HepG2 (cell line): ENCODE results near the gene RABEP2. TPM values are rescaled to one million over a fixed set of nuclear protein-coding genes. Genes with fewer than 3 reads are reported as not detected.

Source experiments
- ATF7-NPFF ChIP-seq: sonication (generic); formaldehyde crosslinking; IDR thresholded peaks from 2 replicates; pipeline ENCODE4 v1.8.1; 2023; ENCODE audit warnings: mild to moderate bottlenecking, low read depth, missing genetic modification reagents, moderate library complexity
- ELF4 ChIP-seq: sonication (generic); formaldehyde crosslinking; IDR thresholded peaks from 2 replicates; pipeline ENCODE4 v1.5.0; 2020; ENCODE audit warnings: missing genetic modification reagents, mild to moderate bottlenecking, moderate library complexity, borderline replicate concordance
- FOXC1 ChIP-seq: sonication (generic); formaldehyde crosslinking; IDR thresholded peaks from 2 replicates; pipeline ENCODE4 v1.8.0; 2022; ENCODE audit warnings: mild to moderate bottlenecking, missing genetic modification reagents, borderline replicate concordance
- GPN1 ChIP-seq: sonication (generic); formaldehyde crosslinking; IDR thresholded peaks from 2 replicates; pipeline ENCODE4 v1.5.1; 2020; ENCODE audit warnings: missing genetic modification reagents, borderline replicate concordance
- KAT7 ChIP-seq: IDR thresholded peaks from 2 replicates; pipeline ENCODE4 v1.6.1; 2018; ENCODE audit warnings: borderline replicate concordance, missing compliant biosample characterization
- NFE2 ChIP-seq: sonication (generic); formaldehyde crosslinking; IDR thresholded peaks from 2 replicates; pipeline ENCODE4 v1.4.0; 2020; ENCODE audit warnings: missing genetic modification reagents
- ONECUT2 ChIP-seq: sonication (generic); formaldehyde crosslinking; IDR thresholded peaks from 2 replicates; pipeline ENCODE4 v1.4.0; 2020; ENCODE audit warnings: missing genetic modification reagents
- TAF1 ChIP-seq: sonication (generic); formaldehyde crosslinking; IDR thresholded peaks from 2 replicates; pipeline ENCODE4 v1.4.0; 2020; ENCODE audit warnings: missing genetic modification reagents
- ZNF138 ChIP-seq: sonication (generic); formaldehyde crosslinking; IDR thresholded peaks from 2 replicates; pipeline ENCODE4 v1.5.0; 2020; ENCODE audit warnings: mild to moderate bottlenecking, low read depth, missing genetic modification reagents
- ZNF232 ChIP-seq: sonication (generic); formaldehyde crosslinking; IDR thresholded peaks from 2 replicates; pipeline ENCODE4 v1.4.0; 2020; ENCODE audit warnings: missing genetic modification reagents, borderline replicate concordance
- ZNF562 ChIP-seq: sonication (generic); formaldehyde crosslinking; IDR thresholded peaks from 2 replicates; pipeline ENCODE4 v1.8.0; 2022; ENCODE audit warnings: missing genetic modification reagents, borderline replicate concordance
- ZNF672 ChIP-seq: sonication (generic); formaldehyde crosslinking; IDR thresholded peaks from 2 replicates; pipeline ENCODE4 v1.8.1; 2022; ENCODE audit warnings: missing genetic modification reagents
- ZNF782 ChIP-seq: sonication (generic); formaldehyde crosslinking; IDR thresholded peaks from 2 replicates; pipeline ENCODE4 v1.4.0; 2020; ENCODE audit warnings: missing genetic modification reagents, mild to moderate bottlenecking, borderline replicate concordance
- polyA plus RNA-seq, 8 experiments: library from polyadenylated mRNA; depleted of rRNA in 3 of 8; stranded (reverse) in 7 of 8; unstranded in 1 of 8; fragments of >200 nt; fragmentation: Illumina TruSeq in 4 of 8; extraction: Trizol in 4 of 8; gene quantifications; 2 replicates each; pipeline versions ENCODE4 v1.2.1 to v1.2.3, GENCODE V29; 2011 to 2016; ENCODE audit warnings: low read depth in 4 of 8, missing spikeins in 1 of 8, mixed read lengths in 1 of 8; ENCODE audit not compliant: insufficient read depth in 1 of 8
- total RNA-seq, 5 experiments: library from RNA; depleted of rRNA; stranded (reverse); fragments of >200 nt; fragmentation: Illumina TruSeq; extraction: Trizol; gene quantifications; 2 replicates each; pipeline ENCODE4 v1.2.3, GENCODE V29; 2016; ENCODE audit warnings: low read depth in 1 of 5
- TF ChIP-seq, protein P1 (sequence below): sonication (generic); formaldehyde crosslinking; IDR thresholded peaks from 2 replicates; pipeline ENCODE4 v1.4.0; 2020; ENCODE audit warnings: missing genetic modification reagents
- TF ChIP-seq, protein P2 (sequence below): sonication (generic); formaldehyde crosslinking; IDR thresholded peaks from 2 replicates; pipeline ENCODE4 v1.5.0; 2020; ENCODE audit warnings: missing genetic modification reagents
- TF ChIP-seq, protein P3 (sequence below): sonication (generic); formaldehyde crosslinking; IDR thresholded peaks from 2 replicates; pipeline ENCODE4 v1.4.0; 2020; ENCODE audit warnings: missing genetic modification reagents
- TF ChIP-seq, protein P4 (sequence below): sonication (generic); formaldehyde crosslinking; IDR thresholded peaks from 2 replicates; pipeline ENCODE4 v1.9.0; 2021; ENCODE audit warnings: missing genetic modification reagents, mild to moderate bottlenecking, borderline replicate concordance
- TF ChIP-seq, protein P5 (sequence below): sonication (generic); formaldehyde crosslinking; IDR thresholded peaks from 2 replicates; pipeline ENCODE4 v1.5.1; 2020; ENCODE audit warnings: missing genetic modification reagents, mild to moderate bottlenecking, borderline replicate concordance
- TF ChIP-seq, protein P6 (sequence below): sonication (generic); formaldehyde crosslinking; IDR thresholded peaks from 2 replicates; pipeline ENCODE4 v1.8.0; 2022; ENCODE audit warnings: mild to moderate bottlenecking, missing genetic modification reagents, borderline replicate concordance
- TF ChIP-seq, protein P7 (sequence below): sonication (generic); formaldehyde crosslinking; conservative IDR thresholded peaks from 2 replicates; pipeline ENCODE4 v1.4.0; 2020; ENCODE audit warnings: missing genetic modification reagents
- TF ChIP-seq, protein P8 (sequence below): sonication (generic); formaldehyde crosslinking; IDR thresholded peaks from 2 replicates; pipeline ENCODE4 v1.4.0; 2020; ENCODE audit warnings: missing genetic modification reagents

The RABEP2 gene
- total and polyA plus RNA-seq, 2 of the 13 experiments (the other 11 are each of a cell fraction or from before 2014, with no cell fraction given) = 10.8 to 18.4 TPM

DNA sequence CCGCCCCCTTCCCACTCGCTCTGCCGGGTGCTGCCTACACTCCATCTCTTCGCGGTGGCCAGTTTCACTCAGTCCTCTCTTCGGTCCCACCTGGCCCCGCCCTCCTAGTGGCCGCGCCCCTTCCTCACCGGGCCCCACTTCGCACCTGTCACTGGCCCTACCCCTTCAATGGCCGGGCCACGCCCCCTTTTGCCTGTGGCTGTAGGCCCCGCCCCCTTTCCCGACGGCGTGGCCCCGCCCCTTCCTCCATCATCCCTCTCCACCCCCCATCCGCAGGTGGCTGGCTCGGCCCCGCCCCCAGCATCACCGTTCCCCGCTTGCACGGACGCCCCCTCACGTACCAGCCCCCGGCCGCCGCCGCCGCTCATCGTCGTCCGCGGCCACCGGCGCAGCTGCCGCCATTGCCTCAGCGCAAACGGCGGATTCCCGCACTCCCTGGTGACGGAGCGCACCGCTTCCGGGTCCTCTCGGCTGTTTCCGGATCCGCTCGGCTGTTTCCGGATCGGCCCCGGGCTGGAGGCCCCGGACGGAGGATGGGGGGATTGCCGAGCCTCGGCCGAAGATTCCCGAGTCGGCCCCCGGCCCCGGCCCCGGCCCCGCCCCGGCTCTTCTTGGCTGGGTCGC lies at the start of gene RABEP2 (continued):
- TF ChIP-seq ZNF232 (no peak), KAT7 (CRISPR knock-in tag) (no peak), ONECUT2 (CRISPR knock-in tag) (no peak), ZNF562 (CRISPR knock-in tag) (no peak), NFE2 (CRISPR knock-in tag) (no peak), ELF4 (0 out of 2 replicates have a peak, but pooled peaks have one; percentile 13), FOXC1 (CRISPR knock-in tag) (peak; percentile 60; the same call in 1 of the 2 replicates), ATF7-NPFF (no peak), ZNF138 (CRISPR knock-in tag) (no peak), GPN1 (CRISPR knock-in tag) (no peak), TAF1 (CRISPR knock-in tag) (peak; percentile 17; the same call in 1 of the 2 replicates), ZNF672 (CRISPR knock-in tag) (no peak), ZNF782 (CRISPR knock-in tag) (peak; percentile 14; the same call in 1 of the 2 replicates)
- TF ChIP-seq, protein P1, sequence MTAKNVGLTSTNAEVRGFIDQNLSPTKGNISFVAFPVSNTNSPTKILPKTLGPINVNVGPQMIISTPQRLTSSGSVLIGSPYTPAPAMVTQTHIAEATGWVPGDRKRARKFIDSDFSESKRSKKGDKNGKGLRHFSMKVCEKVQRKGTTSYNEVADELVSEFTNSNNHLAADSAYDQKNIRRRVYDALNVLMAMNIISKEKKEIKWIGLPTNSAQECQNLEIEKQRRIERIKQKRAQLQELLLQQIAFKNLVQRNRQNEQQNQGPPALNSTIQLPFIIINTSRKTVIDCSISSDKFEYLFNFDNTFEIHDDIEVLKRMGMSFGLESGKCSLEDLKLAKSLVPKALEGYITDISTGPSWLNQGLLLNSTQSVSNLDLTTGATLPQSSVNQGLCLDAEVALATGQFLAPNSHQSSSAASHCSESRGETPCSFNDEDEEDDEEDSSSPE = no peak
- TF ChIP-seq, protein P2, sequence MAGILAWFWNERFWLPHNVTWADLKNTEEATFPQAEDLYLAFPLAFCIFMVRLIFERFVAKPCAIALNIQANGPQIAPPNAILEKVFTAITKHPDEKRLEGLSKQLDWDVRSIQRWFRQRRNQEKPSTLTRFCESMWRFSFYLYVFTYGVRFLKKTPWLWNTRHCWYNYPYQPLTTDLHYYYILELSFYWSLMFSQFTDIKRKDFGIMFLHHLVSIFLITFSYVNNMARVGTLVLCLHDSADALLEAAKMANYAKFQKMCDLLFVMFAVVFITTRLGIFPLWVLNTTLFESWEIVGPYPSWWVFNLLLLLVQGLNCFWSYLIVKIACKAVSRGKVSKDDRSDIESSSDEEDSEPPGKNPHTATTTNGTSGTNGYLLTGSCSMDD = no peak
- TF ChIP-seq, protein P3, sequence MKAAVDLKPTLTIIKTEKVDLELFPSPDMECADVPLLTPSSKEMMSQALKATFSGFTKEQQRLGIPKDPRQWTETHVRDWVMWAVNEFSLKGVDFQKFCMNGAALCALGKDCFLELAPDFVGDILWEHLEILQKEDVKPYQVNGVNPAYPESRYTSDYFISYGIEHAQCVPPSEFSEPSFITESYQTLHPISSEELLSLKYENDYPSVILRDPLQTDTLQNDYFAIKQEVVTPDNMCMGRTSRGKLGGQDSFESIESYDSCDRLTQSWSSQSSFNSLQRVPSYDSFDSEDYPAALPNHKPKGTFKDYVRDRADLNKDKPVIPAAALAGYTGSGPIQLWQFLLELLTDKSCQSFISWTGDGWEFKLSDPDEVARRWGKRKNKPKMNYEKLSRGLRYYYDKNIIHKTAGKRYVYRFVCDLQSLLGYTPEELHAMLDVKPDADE = no peak
- TF ChIP-seq, protein P4, sequence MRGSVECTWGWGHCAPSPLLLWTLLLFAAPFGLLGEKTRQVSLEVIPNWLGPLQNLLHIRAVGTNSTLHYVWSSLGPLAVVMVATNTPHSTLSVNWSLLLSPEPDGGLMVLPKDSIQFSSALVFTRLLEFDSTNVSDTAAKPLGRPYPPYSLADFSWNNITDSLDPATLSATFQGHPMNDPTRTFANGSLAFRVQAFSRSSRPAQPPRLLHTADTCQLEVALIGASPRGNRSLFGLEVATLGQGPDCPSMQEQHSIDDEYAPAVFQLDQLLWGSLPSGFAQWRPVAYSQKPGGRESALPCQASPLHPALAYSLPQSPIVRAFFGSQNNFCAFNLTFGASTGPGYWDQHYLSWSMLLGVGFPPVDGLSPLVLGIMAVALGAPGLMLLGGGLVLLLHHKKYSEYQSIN (CRISPR knock-in tag) = no peak
- TF ChIP-seq, protein P5, sequence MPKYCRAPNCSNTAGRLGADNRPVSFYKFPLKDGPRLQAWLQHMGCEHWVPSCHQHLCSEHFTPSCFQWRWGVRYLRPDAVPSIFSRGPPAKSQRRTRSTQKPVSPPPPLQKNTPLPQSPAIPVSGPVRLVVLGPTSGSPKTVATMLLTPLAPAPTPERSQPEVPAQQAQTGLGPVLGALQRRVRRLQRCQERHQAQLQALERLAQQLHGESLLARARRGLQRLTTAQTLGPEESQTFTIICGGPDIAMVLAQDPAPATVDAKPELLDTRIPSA (CRISPR knock-in tag) = no peak
- TF ChIP-seq, protein P6, sequence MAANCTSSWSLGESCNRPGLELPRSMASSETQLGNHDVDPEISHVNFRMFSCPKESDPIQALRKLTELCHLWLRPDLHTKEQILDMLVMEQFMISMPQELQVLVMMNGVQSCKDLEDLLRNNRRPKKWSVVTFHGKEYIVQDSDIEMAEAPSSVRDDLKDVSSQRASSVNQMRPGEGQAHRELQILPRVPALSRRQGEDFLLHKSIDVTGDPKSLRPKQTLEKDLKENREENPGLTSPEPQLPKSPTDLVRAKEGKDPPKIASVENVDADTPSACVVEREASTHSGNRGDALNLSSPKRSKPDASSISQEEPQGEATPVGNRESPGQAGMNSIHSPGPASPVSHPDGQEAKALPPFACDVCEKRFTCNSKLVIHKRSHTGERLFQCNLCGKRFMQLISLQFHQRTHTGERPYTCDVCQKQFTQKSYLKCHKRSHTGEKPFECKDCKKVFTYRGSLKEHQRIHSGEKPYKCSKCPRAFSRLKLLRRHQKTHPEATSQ (CRISPR knock-in tag) = no peak
- TF ChIP-seq, protein P7, sequence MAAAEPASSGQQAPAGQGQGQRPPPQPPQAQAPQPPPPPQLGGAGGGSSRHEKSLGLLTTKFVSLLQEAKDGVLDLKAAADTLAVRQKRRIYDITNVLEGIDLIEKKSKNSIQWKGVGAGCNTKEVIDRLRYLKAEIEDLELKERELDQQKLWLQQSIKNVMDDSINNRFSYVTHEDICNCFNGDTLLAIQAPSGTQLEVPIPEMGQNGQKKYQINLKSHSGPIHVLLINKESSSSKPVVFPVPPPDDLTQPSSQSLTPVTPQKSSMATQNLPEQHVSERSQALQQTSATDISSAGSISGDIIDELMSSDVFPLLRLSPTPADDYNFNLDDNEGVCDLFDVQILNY (CRISPR knock-in tag) = no peak
- TF ChIP-seq, protein P8, sequence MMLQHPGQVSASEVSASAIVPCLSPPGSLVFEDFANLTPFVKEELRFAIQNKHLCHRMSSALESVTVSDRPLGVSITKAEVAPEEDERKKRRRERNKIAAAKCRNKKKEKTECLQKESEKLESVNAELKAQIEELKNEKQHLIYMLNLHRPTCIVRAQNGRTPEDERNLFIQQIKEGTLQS (CRISPR knock-in tag) = no peak
